Activated naive CD4-positive, alpha-beta T cell treated with Interleukin-2 at 50 U/mL for 16 hours (primary cell): Measurements from ENCODE around the gene ACTL6B.
"Not testable (repeated sequence)": the region's sequence is repeated elsewhere in the genome, so short reads cannot be mapped to it uniquely, and the experiment has no call there.

Experiments
- DNase-seq: peaks from one replicate; pipeline ENCODE4 v3.0.0-alpha.2; 2020

Gene ACTL6B

GRCh38 chr7:100671353-100672327 is 15.4 kb upstream of the ACTL6B start:
- no peak for DNase-seq

DNA sequence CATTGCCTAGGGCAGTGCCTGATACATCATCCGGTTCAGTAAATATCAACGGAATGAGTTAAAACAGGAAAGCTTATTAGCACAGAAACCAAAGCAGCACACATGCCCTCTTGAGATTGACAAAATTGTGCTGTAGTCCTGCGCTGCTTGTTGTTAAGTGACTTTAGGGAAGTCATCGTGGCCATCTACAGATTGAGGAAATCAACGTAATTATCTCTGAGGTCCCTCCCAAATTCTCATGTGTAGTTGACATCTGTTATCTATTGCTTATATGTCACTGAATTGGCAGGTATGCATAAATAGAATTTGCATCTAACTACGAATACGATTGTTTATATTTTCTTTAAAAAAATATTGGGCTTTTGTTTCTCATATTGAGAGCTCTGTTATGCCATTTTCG is 13.8 kb upstream of the ACTL6B start:
- no peak for DNase-seq

- not testable (repeated sequence) for DNase-seq
Measured at GRCh38 chr7:100669106-100669505, 12.9 kb upstream of the ACTL6B start.

GRCh38 chr7:100668069-100668449 is 11.8 kb upstream of the ACTL6B start:
- no peak for DNase-seq

- no peak for DNase-seq
Measured at GRCh38 chr7:100667331-100668068, 11.3 kb upstream of the ACTL6B start.

DNA sequence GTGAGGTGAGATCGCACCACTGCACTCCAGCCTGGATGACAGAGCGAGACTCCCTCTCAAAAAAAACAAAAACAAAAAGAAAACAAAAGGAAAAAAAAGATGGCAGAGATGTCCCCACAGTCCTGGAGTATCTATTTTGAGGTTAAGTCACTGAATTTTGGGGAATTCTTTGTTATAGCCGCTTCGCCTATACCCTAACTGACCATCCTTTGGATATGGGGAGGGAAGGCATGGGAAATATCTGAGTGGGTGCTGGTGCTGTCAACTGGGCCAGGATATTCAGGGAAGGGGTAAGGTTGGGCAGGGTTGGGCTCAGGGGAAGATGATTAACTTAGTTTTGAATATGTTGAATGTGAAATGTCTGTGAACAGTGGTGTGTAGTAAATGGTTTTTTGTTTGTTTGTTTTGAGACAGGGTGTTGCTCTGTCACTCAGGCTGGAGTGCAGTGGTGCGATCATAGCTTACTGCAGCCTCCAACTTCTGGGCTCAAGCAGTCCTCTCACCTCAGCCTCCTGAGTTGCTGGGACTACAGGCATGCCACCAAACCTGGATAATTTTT is 9.0 kb upstream of the ACTL6B start:
- no peak for DNase-seq

- DNase-seq, result not testable (repeated sequence)
Measured at GRCh38 chr7:100662194-100662776, 6.0 kb upstream of the ACTL6B start.

DNA sequence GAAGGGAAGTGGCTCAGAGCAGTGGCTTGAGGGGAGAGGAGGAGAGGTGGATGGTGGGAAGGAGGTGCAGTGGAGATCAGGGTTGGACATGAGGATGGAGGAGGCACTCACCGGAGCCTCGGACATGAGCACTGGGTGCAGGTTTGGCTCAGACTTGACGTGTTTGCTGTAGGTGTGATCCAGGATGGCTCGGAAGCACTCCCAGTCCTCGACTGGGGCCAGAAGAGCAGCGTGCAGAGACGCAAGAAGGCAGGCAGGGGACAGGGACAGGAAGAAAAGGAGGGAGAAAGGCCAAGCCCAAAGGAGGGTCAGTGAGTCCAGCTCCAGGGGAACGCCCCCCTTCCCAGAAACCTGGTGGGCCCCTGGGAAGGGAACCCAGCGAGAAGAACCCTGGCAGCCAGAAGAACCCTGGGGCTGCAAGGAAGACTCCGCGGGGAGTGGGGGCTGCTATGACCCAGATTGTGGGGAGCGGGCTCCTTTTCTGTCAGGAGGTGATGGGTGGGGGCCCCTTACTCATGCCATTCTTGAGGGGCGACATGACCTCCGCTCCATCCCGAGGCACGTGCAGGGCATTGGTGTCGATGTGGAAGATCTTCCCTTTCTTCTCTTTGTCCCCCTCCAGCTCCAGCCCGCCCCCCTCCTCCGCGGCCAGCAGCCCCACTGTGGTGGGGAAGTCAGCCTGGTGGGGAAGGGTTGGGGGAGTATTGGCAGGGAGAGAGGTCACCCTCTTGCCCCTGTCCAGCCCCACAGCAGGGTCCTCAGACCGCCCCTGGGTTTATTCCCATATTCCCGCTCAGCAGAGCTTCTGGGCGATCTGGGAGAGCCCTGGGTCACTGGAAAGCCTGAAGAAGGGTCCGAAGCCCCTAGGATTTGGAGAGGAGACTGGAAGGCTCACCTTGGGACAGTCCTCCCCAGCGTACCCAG is 1.1 kb downstream of the ACTL6B start:
- DNase-seq, result no peak

DNA sequence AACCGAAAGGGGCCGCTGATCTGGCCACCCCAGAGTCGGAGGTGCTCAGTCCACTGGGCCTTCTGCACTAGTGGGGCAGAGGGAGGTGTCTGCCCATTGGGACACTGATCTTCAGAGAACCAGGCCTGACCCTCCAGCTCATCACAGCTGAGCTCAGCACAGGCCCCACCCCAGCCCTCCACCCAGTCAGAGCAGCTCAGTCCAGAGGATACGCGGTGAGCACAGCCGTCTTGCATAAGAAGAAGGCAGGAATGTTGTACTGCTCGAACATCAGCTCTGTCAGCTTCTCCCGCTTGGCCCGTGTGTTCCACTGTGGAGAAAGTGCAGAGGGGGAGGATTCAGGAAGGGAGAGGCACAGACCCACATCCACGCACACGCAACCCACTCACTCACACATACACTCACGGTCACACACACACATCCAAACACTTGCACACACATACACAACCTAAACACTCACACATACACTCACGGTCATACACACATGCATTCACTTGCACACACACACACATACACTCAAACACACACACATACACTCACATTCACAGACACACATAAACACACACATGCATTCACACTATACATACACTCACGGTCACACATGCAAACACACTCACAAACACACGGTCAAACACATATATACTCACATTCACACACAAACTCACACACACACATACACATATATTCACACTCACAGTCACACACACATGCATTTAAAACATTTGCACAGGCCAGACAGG is 6.3 kb downstream of the ACTL6B start:
- DNase-seq, result no peak

DNA sequence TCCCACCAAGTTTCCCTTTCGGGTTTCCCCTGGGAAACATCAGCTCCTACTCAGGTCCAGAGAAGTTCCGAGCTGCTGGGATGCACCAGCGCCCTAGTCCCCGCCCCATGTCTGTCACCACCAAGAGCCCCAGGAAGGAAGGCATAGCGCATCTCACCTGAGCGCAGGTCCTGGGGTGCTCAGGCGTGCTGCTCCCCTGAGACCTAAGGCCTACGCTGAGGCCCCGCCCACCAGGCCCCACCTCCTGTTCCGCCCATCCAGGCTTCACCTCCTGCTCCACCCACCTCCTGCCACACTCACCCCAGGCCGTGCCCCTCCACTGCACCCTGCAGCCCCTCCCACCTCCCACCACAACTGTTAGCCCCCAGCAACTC is 13.7 kb downstream of the ACTL6B start:
- peak; percentile 11 for DNase-seq

DNA sequence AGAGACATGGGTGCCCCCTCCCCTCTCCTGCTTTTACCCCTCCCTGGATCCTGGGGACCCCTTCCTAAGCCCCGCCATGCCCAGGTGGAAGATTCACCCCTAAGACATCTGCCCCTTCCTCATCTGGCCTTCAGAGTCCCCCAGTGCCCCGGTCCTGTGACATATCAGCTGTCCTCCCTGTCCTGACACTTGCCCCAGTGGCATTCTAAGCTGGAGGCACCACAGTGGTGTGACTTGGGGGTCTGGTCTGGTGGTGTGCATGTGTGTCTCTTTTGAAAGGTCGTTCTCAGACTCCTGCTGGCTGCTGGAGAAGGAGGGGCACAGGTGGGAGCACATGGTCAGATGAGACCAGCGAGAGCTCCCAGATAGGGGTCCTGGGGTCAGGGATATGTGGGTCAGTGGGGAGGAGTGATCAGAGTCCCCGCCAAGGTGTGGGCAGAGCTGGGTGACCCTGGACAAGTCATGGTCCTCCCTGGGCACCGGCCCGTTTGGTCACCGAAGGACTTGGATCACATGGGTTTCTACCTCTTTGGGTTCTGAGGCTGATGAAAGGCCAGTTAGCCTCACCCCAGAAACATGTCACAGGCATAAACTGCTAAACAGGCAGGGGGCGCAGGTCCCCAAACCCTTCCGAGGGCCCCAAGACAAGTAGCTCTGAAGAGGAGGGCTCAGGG is 14.3 kb downstream of the ACTL6B start:
- no peak for DNase-seq

DNA sequence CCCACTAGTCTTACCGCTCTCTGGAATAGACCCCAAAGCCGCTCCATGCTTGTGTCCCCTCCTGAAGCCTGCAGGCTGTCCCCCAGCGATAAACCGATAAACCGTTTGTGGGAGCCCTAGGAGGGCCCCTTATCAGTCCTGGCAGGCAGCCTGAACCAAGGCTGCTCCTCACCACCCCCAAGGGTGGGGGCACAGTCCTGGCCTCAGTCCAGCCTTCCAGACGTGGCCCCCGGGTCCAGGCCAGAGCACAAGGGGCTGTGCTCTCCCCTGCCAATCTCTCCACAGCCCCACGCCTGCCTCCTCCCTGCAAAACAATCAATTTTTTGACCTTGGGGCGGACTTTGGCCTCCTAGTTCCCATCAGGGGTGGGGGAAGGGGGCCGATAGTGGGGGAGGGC is 14.8 kb downstream of the ACTL6B start, which contains the start of gene TFR2:
Gene TFR2, minus strand, starts transcription at position 90 of the 397 bp plus-strand sequence. Its CDS starts 43 bp downstream, at position 47.
- DNase-seq, result no peak

DNA sequence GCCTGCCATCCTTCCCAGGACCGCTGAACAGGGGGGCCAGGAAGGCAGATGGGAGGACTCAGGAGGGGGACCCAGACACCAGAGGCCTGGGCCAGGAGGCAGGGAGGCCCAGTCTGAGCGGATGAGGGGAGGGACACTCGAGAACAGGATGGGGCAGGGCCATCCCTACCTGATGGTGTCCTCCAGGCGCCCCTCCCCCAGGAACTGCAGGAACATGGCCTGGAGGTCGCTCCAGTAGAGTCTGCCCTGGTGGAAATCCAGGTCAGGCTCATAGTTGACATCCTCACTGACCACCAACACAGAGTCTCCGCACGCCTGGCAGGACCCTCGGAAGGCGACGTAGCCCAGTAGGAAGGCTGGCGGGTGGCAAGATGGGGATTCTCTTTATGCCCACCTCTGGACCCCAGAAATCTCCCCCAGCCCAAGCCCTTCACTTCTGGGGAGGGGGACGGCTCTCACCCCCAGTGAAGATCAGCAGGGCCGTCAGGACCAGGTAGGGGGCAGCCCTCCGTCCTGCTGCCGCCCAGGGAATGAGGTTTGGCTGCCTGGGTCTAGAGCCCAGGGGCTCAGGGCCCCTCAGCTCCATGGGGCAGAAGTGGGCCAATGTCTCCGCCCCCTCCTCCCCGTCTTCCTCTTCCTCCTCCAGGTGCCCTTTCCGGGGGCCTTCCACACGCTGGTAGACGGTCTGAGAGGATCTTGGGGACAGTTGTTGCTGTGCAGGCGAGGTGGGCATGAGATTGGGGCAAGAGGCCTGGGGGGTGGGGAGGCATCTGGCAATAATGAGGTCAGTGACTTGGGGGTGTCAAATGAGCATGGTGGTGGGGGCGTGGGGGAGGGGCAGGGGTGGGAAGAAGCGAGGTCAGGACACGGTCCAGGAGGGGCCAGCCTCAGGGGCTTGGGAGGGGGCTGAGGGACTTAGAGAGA is 15.5 kb downstream of the ACTL6B start:
- DNase-seq, result no peak

GRCh38 chr7:100639995-100640516 is 16.2 kb downstream of the ACTL6B start:
- no peak for DNase-seq

DNA sequence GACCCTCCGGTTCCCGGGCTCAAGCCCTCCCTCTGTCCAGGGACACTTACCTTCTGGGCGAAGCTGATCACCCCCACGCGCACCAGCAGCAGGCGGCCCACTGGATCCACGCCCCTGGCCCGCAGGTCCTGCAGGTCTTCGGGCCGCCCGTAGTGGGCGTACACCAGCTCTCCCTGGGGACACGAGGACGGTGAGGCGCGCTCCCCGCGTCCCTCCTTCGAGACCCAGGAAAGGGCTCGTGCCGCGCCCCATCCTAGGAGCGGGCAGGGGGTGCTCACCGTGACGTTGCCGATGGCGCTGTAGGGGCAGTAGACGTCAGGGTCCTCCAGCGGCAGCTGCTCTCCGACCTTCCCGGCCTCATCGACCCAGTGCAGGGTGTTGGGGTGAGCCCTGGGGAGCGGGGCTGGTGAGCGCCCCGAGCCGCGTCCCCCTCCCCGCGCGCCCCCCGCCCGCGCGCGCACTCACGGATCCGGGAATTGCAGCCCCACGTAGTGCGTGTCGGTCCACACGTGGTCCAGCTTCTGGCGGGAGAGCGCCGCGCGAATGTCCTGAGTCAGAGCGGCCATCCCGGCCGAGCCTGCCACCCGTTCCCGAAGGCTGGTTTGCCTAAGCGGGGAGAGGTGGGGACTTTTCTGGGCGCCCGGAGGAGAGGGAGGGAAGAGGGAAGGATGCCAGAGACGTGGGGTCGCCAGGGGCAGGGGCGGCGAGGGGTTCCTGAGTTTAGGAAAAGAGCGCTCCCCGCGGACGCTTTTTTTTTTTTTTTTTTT is 23.1 kb downstream of the ACTL6B start:
- peak; percentile 70 for DNase-seq

- no peak for DNase-seq
Measured at GRCh38 chr7:100630066-100630465, 26.2 kb downstream of the ACTL6B start.

- DNase-seq, result peak; percentile 13
Measured at GRCh38 chr7:100629117-100629716, 27.0 kb downstream of the ACTL6B start.

DNA sequence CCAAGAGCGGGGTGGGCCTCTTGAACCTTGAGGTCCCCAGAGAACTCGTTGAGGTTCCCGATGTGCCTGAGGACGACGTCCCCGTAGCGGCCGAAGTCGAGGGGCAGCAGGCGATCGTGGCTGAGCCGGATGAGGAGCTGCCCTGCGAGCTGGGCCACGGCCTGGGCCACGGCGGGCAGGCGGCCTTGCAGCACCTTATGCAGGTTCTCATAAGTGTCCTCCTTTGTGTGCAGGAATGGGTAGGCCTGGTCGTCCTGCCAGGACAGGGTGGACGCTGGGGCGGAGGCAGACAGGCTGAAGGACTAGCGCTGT is 29.1 kb downstream of the ACTL6B start:
- DNase-seq, result no peak
